ENCODE measurements around the gene DIS3L2.
"Not testable (repeated sequence)": the region's sequence is repeated elsewhere in the genome, so short reads cannot be mapped to it uniquely, and the experiment has no call there.

The DIS3L2 gene

GRCh38 chr2:232000439-232000838 lies 38.9 kb downstream of the DIS3L2 start:
- in situ Hi-C loops (cut with HindIII; ENCODE audit: low sequenced_read_pairs): no loop called here

GRCh38 chr2:232001073-232001472 lies 39.6 kb downstream of the DIS3L2 start:
- in situ Hi-C loops (cut with HindIII; ENCODE audit: low sequenced_read_pairs): no loop called here

- in situ Hi-C loops (cut with HindIII; ENCODE audit: low sequenced_read_pairs): no loop called here
These were observed 44.7 kb downstream of the DIS3L2 start for GRCh38 chr2:232006253-232006652.

- in situ Hi-C loops (cut with HindIII; ENCODE audit: low sequenced_read_pairs): no loop called here
These were observed 47.6 kb downstream of the DIS3L2 start for GRCh38 chr2:232008907-232009638.

- in situ Hi-C loops (cut with HindIII; ENCODE audit: low sequenced_read_pairs): no loop called here
These were observed 48.2 kb downstream of the DIS3L2 start for GRCh38 chr2:232009639-232010274.

GRCh38 chr2:232013701-232014353 lies 52.3 kb downstream of the DIS3L2 start:
- in situ Hi-C loops (cut with HindIII; ENCODE audit: low sequenced_read_pairs): no loop called here

- in situ Hi-C loops (cut with HindIII; ENCODE audit: low sequenced_read_pairs): no loop called here
These were observed 53.2 kb downstream of the DIS3L2 start for GRCh38 chr2:232014681-232015080.

DNA sequence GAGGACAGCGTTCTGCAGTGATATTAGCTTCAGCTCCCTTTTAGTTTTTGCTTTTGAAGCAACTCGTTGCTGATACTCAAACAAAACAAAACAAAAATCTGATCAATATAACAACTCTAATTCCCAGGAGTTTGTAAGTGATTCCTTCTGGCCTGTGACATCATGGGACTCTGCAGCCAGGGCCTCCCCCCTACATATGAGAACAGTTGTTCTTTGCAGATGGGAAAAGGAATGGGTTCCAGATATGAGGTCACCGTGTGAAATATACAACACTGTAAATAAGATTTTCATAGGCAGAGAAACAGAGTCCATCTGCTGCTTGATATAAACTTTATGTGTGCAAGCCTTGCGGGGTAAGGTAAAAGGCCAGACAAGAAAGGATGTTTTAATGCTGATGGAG lies 56.7 kb downstream of the DIS3L2 start:
- in situ Hi-C loops (cut with HindIII; ENCODE audit: low sequenced_read_pairs): no loop called here

- in situ Hi-C loops (cut with HindIII; ENCODE audit: low sequenced_read_pairs): no loop called here
These were observed 61.2 kb downstream of the DIS3L2 start for GRCh38 chr2:232022718-232023117.

DNA sequence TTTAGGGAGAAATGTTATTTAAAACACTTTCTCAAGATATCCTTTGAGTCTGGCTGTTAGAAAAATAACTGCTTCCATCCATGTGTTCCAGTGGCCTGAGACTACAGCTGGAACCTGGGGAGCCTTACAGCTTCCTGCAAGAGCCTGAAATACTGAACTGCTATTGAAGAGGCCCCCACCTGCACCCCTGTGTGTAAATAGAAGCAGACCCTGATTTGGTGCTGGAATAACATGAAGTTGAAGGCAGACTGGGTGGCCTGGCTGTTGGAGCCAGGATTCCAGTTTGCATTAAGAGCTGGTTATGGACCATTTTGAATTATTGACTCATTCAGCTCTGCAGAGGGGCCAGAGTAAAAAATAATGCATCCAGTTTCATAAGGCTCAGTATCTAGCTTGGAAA lies 61.9 kb downstream of the DIS3L2 start:
- in situ Hi-C loops (cut with HindIII; ENCODE audit: low sequenced_read_pairs): no loop called here

DNA sequence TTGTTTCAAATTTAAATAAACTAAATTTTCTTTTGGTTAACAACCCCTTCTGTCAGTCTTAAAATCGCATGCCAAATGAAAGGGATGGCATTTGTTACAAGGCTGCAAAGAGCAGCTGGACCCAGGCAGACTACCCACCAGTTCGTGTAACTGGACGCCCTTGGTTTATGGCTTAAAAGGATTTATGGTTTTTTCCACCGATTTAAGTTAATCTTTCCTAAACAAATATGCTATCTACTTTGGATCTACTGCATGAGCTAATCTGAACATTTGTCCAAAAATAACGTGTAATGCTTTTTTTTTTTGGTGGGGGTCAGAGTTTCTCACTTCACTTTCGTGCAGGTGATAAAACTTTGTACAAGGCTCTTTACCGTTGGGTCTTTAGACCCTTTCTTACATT lies 62.9 kb downstream of the DIS3L2 start:
- in situ Hi-C loops (cut with HindIII; ENCODE audit: low sequenced_read_pairs): no loop called here

DNA sequence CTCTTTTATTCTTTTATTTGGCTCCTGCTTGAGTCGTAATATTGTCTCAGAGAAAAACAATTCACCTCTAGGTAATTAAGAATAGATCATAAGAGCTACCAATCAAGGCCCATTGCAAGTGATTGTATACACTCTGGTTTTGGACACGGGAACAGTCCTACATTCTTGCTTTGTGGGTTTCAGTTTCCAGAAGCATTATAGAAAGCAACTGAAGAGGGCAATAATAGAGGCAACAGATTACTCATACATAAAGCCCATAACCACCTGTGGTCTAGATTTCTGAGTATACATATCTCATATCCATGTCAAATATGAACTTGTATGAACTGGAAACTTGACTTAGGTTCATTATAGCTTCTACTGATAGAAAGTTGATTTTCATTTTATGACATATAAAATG lies 65.4 kb downstream of the DIS3L2 start:
- in situ Hi-C loops (cut with HindIII; ENCODE audit: low sequenced_read_pairs): no loop called here

DNA sequence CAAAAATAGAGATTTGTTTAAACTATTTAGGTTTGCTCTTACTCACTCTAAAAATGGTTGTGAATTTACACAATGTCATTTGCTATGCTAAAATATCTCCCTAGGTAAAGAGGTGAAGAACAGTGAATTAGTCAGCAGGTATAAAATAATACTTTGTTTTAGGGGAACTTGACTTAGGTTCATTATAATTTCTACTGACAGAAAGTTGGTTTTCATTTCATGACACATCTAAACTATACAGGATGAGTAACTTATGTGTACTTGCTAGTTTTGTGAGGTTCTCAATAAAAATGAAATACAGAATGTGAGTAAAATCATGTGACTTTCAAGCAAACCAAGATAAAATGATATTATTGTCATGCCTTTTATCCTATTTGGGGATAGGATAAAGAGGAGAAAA lies 66.0 kb downstream of the DIS3L2 start:
- in situ Hi-C loops (cut with HindIII; ENCODE audit: low sequenced_read_pairs): no loop called here

DNA sequence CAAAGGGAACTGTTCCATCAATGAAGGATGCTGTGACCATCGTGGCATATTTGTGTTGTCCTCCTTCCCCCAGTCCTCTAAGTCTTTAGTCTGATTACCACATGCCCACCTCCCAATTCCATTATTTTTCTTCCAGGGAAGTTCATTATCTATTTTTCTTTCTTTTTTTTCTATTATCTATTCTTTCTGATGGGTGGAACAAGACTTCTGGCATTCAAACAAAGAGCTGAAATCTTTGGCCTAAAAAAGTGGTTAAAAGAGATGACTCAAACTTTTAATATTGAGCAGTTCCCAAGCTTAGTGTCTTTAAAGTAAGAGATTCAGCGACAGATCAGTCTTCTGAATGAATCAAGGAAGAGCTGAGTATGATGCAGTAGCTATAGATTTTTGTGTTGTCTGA lies 66.6 kb downstream of the DIS3L2 start:
- in situ Hi-C loops (cut with HindIII; ENCODE audit: low sequenced_read_pairs): no loop called here

DNA sequence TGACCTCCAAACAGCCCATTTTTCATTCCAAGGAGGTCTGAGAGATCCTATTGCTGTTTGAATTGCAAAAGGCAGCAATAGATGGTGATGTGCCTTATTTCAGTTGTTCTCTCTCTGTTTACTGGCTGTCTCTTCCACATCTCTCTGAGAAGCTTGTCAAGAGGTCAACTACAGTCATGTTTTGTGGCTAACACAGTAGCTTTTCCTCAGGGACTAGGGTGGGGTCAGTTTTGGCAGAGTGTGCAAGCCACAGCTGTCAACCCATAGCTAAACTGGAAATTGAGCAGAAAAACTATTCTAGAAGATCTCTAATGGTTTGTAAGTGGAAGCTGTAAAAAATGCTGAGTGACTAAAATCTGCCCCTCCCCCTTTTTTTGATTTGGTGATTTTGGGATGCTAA lies 67.1 kb downstream of the DIS3L2 start:
- in situ Hi-C loops (cut with HindIII; ENCODE audit: low sequenced_read_pairs): no loop called here

DNA sequence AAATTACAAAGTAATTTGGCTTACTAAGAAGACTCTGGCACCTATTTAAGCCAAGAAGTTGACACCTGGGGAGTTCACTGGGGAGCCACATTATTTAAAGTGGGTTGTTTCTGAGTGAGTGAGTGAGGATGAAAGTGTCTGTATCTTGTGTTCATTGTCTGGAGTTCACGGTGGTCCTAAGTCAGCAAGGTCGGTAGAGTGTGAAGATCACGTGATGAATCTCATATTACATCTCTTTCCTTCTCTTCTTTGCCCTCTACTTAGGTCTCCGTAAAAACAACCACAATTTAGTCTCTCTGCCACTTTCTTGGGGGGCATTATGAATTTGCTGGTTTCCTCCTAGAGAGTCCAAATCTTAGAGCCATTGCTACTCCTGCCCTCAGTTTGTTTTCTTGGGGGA lies 67.8 kb downstream of the DIS3L2 start:
- in situ Hi-C loops (cut with HindIII; ENCODE audit: low sequenced_read_pairs): no loop called here

DNA sequence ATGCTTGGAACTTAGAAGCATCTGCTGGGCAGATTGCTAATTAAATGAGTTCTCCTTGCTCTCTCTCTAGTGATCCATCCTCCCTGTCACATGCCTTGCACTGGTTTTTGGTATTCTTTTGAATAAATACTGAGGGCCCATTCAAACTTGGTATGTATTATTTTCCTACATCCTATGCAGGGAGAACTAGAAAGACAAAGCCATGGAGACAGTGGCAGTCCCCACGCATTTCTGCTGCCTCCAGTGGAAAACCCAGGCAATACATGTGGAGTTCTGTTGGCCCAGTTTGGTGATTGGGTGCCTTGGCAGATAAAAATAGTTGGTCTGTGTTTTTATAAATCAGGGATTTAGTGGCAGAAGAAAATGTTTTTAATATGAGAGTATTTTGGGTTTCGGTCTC lies 68.7 kb downstream of the DIS3L2 start:
- in situ Hi-C loops (cut with HindIII; ENCODE audit: low sequenced_read_pairs): no loop called here

DNA sequence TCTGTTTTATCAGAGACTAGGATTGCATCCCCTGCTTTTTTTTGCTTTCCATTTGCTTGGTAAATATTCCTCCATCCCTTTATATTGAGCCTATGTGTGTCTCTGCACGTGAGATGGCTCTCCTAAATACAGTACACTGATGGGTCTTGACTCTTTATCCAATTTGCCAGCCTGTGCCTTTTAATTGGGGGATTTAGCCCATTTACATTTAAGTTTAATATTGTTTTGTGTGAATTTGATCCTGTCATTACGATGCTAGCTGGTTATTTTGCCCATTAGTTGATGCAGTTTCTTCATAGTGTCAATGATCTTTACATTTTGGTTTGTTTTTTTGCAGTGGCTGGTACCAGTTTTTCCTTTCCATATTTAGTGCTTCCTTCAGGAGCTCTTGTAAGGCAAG lies 73.8 kb downstream of the DIS3L2 start:
- in situ Hi-C loops (cut with HindIII; ENCODE audit: low sequenced_read_pairs): not testable (repeated sequence)

GRCh38 chr2:232036876-232037275 lies 75.4 kb downstream of the DIS3L2 start:
- in situ Hi-C loops (cut with HindIII; ENCODE audit: low sequenced_read_pairs): not testable (repeated sequence)

DNA sequence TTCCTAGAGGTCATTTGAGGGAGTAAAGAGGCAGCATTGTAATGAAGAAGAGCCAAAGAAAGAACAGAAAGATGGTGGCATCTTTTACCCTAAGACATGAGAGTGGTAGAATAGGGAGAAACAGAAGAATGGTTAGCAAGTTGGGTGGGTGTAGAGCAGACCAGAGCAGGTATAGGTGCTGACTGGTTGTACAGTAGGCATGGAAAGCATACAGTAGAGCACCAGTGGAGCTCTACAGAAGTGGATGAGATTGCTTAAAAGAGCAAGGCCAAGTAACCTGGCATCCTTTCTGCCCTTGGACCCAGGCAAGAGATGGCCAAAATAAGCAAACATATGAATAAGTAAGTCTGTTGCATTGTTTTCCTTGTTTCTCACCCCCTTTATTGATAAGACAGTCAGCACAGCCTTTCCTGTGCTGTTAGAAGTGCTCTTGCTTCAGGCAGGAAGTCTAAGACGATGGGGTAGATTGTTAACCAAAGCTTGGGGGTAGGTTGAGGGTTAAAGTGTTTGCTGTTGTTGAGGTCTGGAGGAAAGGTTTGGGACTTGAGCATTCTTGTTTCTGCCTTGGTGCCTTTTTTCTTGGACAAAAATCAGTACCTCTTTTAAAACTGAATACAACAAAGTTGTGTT lies 76.9 kb downstream of the DIS3L2 start:
- in situ Hi-C loops (cut with HindIII; ENCODE audit: low sequenced_read_pairs): no loop called here

DNA sequence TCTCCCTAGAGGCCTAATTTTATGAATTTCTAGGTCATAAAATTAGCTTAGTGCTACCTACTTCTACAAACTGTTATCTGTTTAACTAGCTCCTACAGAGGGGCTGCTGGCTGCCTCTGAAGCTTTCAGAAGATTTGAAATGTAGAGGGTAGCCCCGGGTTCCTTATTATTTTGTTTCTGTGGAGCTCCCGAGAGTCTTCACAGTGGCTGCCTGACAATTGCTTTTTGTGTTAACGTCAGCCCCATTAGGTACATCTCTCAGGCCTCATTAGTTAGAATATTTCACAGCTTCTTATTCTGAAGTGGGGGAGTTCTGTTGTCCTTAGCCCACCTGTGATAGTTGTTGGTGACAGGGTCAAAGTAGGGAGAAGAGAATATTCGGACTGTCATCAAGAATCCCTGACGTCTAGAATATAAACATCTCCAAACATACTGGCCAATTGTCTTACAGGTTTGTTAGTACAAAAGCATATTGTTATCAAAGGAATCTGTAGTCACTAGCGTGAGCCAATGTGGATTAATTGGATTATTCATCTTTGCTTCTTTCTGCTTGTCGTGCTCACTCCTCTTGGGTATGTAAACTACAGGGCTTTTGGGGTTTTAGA lies 77.5 kb downstream of the DIS3L2 start:
- in situ Hi-C loops (cut with HindIII; ENCODE audit: low sequenced_read_pairs): no loop called here

Measured in endothelial cell of hepatic sinusoid (primary cell).